ENCODE results near the gene TBL2. TPM values are rescaled to one million over a fixed set of nuclear protein-coding genes. Genes with fewer than 3 reads are reported as not detected.
A peak's percentile ranks its signal among the peaks of the same experiment; 100 is the strongest.

The TBL2 gene
- polyA plus RNA-seq, 3 donors = 10.4 to 40.1 (median 26.2) TPM

GRCh38 chr7:73625276-73625675 is 46.9 kb upstream of the TBL2 start:
- Histone ChIP-seq H3K4me1 (ENCODE audit: control insufficient read depth in 1 of 2, insufficient read depth in 2 of 2, low read length in 2 of 2) (peaks cover 16 to 17% of the 10 kb centered on the region in 2 donors), H3K4me2 (replicated peaks; ENCODE audit: extremely low read depth, low read length, poor library complexity, severe bottlenecking) (no peak overlapping the region), H4K20me1 (ENCODE audit: insufficient read depth, low read length) (no peaks in the 10 kb centered on the region), H3K9ac (ENCODE audit: insufficient read depth, low read length, poor library complexity, severe bottlenecking) (no peak overlapping the region), H3K36me3 (replicated peaks in 1 of 2; ENCODE audit: control insufficient read depth in 1 of 2, insufficient read depth in 2 of 2, low read length in 2 of 2) (no peaks in the 10 kb centered on the region), H2AFZ (ENCODE audit: insufficient read depth, low read depth, low read length, poor library complexity, severe bottlenecking) (no peak overlapping the region), H3K27ac (ENCODE audit: low read depth in 1 of 2, low read length in 2 of 2) (no peak overlapping the region), H3K9me3 (replicated peaks in 1 of 2; ENCODE audit: control insufficient read depth in 1 of 2, insufficient read depth in 1 of 2, low read length in 2 of 2) (peaks cover 2 to 15% of the 10 kb centered on the region in 2 donors), H3K4me3 (replicated peaks in 1 of 3; ENCODE audit: low read depth in 2 of 3, low read length in 3 of 3) (no peak overlapping the region), H3K27me3 (ENCODE audit: control insufficient read depth in 2 of 2, insufficient read depth in 2 of 2, low read length in 2 of 2) (peaks cover 44 to 73% of the 10 kb centered on the region in 2 donors), H3K79me2 (ENCODE audit: insufficient read depth, low read length) (no peaks in the 10 kb centered on the region)
- Mint-ChIP-seq H3K9me3 (peaks cover 0 to 16% (median 10%) of the 10 kb centered on the region in 7 donors), H3K27me3 (ENCODE audit: low read depth in 3 of 3) (peaks cover 72 to 94% (median 88%) of the 10 kb centered on the region in 3 donors), H3K36me3 (no peaks in the 10 kb centered on the region), H3K4me3 (peak overlapping the region in 1 of 2 donors; percentile 73), H3K4me1 (peaks cover 10% of the 10 kb centered on the region), H3K27ac (no peak overlapping the region)
- WGBS (ENCODE audit: insufficient coverage) = 93% methylated on average over 3 of the region's 11 CpGs
- TF ChIP-seq CTCF (IDR thresholded peaks at IDR 0.05) = no peak
- DNase-seq = no peak
- intact Hi-C loops (cut with micrococcal nuclease) = loop anchor here in 1 of 2 donors (5.0 kb wide), 1 partner anchor 37 kb away; no protein-coding TSS in a partner anchor

GRCh38 chr7:73624669-73625001 is 46.3 kb upstream of the TBL2 start:
- Histone ChIP-seq H3K4me2 (replicated peaks; ENCODE audit: extremely low read depth, low read length, poor library complexity, severe bottlenecking) (peak overlapping the region; percentile 74), H3K4me1 (ENCODE audit: control insufficient read depth in 1 of 2, insufficient read depth in 2 of 2, low read length in 2 of 2) (peaks cover 16 to 17% of the 10 kb centered on the region in 2 donors), H3K27ac (ENCODE audit: low read depth in 1 of 2, low read length in 2 of 2) (no peak overlapping the region), H3K36me3 (replicated peaks in 1 of 2; ENCODE audit: control insufficient read depth in 1 of 2, insufficient read depth in 2 of 2, low read length in 2 of 2) (no peaks in the 10 kb centered on the region), H4K20me1 (ENCODE audit: insufficient read depth, low read length) (no peaks in the 10 kb centered on the region), H3K79me2 (ENCODE audit: insufficient read depth, low read length) (no peaks in the 10 kb centered on the region), H3K4me3 (replicated peaks in 1 of 3; ENCODE audit: low read depth in 2 of 3, low read length in 3 of 3) (peak overlapping the region in 1 of 3 experiments; percentile 69), H2AFZ (ENCODE audit: insufficient read depth, low read depth, low read length, poor library complexity, severe bottlenecking) (peak overlapping the region; percentile 77), H3K27me3 (ENCODE audit: control insufficient read depth in 2 of 2, insufficient read depth in 2 of 2, low read length in 2 of 2) (peaks cover 44 to 73% of the 10 kb centered on the region in 2 donors), H3K9ac (ENCODE audit: insufficient read depth, low read length, poor library complexity, severe bottlenecking) (no peak overlapping the region), H3K9me3 (replicated peaks in 1 of 2; ENCODE audit: control insufficient read depth in 1 of 2, insufficient read depth in 1 of 2, low read length in 2 of 2) (peaks cover 2 to 15% of the 10 kb centered on the region in 2 donors)
- WGBS (ENCODE audit: insufficient coverage) = 12% methylated on average over 5 of the region's 9 CpGs
- peaks cover 0 to 17% (median 8%) of the 10 kb centered on the region in 7 donors for H3K9me3 Mint-ChIP-seq
- TF ChIP-seq CTCF (IDR thresholded peaks at IDR 0.05) = no peak
- H3K4me3 Mint-ChIP-seq = peak overlapping the region; percentile 34 to 73
- intact Hi-C loops (cut with micrococcal nuclease) = loop anchor here in 1 of 2 donors (5.0 kb wide), 1 partner anchor 38 kb away; no protein-coding TSS in a partner anchor
- no peaks in the 10 kb centered on the region for H3K36me3 Mint-ChIP-seq
- H3K27me3 Mint-ChIP-seq (ENCODE audit: low read depth in 3 of 3) = peaks cover 74 to 98% (median 91%) of the 10 kb centered on the region in 3 donors
- no peak for DNase-seq
- H3K27ac Mint-ChIP-seq = peak overlapping the region in 1 of 7 donors; percentile 25
- peaks cover 10% of the 10 kb centered on the region for H3K4me1 Mint-ChIP-seq
